ENCODE data around the gene BTF3L4. TPM values are rescaled to one million over a fixed set of nuclear protein-coding genes. Genes with fewer than 3 reads are reported as not detected.
"Not testable (repeated sequence)": the region's sequence is repeated elsewhere in the genome, so short reads cannot be mapped to it uniquely, and the experiment has no call there.

BTF3L4 gene
- total RNA-seq, 1 donor from 2014 or later: 47.1 TPM

DNA sequence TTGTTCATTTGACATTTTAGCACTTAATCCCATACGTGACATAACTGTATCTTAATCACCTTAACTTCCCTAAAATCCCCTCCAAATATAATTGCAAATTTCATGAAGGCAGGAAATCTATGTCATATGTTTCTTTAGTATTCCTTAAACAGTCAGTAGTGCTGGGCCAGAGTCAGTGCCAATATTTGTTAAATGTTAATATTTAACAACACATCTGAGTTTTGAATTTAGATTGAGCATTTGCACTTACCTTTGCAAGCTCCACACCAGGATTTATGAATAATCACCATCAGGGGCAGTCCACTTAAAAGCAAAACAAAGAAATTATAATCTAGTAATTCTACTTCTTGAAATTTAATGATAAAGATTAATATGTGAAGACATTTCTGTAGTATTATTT lies 27.8 kb upstream of the BTF3L4 start:
- no peak overlapping the region for H3K27ac Mint-ChIP-seq (ENCODE audit: unreplicated experiment)
- Histone ChIP-seq H3K4me3 (ENCODE audit: insufficient read depth, low read depth, low read length) (no peak overlapping the region), H3K27ac (ENCODE audit: low read depth, low read length) (no peak overlapping the region), H3K9me3 (ENCODE audit: insufficient read depth, low read depth, low read length) (no peaks in the 10 kb centered on the region), H3K36me3 (ENCODE audit: insufficient read depth, low read length) (peaks cover 9% of the 10 kb centered on the region), H3K27me3 (ENCODE audit: insufficient read depth, low read length) (no peaks in the 10 kb centered on the region), H3K4me2 (ENCODE audit: low read length) (no peak overlapping the region), H3K9ac (ENCODE audit: low read length) (no peak overlapping the region), H3K4me1 (ENCODE audit: insufficient read depth, low read length) (peaks cover 7% of the 10 kb centered on the region), H4K20me1 (ENCODE audit: insufficient read depth, low read length) (peaks cover 23% of the 10 kb centered on the region), H3K79me2 (ENCODE audit: insufficient read depth, low read length) (peaks cover 33% of the 10 kb centered on the region), H2AFZ (ENCODE audit: low read depth, low read length) (no peak overlapping the region)
- no peak for TF ChIP-seq EZH2 (IDR thresholded peaks at IDR 0.05; ENCODE audit: insufficient read depth, low read length)
- TF ChIP-seq, protein P1, sequence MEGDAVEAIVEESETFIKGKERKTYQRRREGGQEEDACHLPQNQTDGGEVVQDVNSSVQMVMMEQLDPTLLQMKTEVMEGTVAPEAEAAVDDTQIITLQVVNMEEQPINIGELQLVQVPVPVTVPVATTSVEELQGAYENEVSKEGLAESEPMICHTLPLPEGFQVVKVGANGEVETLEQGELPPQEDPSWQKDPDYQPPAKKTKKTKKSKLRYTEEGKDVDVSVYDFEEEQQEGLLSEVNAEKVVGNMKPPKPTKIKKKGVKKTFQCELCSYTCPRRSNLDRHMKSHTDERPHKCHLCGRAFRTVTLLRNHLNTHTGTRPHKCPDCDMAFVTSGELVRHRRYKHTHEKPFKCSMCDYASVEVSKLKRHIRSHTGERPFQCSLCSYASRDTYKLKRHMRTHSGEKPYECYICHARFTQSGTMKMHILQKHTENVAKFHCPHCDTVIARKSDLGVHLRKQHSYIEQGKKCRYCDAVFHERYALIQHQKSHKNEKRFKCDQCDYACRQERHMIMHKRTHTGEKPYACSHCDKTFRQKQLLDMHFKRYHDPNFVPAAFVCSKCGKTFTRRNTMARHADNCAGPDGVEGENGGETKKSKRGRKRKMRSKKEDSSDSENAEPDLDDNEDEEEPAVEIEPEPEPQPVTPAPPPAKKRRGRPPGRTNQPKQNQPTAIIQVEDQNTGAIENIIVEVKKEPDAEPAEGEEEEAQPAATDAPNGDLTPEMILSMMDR (IDR thresholded peaks at IDR 0.05; ENCODE audit: insufficient read depth, low read depth, low read length): no peak
- H3K4me1 Mint-ChIP-seq (ENCODE audit: low read depth, unreplicated experiment): peaks cover 12% of the 10 kb centered on the region
- H3K27me3 Mint-ChIP-seq (ENCODE audit: low read depth, unreplicated experiment): no peaks in the 10 kb centered on the region
- FAIRE-seq: no peak
- no peak for DNase-seq (ENCODE audit: low read depth)
- H3K36me3 Mint-ChIP-seq (ENCODE audit: low read depth, unreplicated experiment): peaks cover 12% of the 10 kb centered on the region
- H3K4me3 Mint-ChIP-seq (ENCODE audit: unreplicated experiment): no peak overlapping the region
- H3K9me3 Mint-ChIP-seq (ENCODE audit: unreplicated experiment): no peaks in the 10 kb centered on the region

DNA sequence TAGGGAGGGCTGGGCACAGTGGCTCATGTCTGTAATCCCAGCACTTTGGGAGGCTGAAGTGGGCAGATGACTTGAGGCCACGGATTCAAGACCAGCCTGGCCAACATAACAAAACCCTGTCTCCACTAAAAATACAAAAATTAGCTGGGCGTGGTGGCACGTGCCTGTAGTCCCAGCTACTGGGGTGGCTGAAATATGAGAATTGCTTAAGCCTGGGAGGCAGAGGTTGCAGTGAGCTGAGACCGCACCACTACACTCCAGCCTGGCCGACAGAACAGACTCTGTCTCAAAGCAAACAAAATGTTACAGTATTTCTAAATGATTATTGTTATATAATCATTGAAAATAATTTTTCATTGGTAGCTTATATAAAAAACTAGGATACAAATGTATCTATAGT lies 27.3 kb upstream of the BTF3L4 start:
- H3K4me3 Mint-ChIP-seq (ENCODE audit: unreplicated experiment); H3K36me3 Mint-ChIP-seq (ENCODE audit: low read depth, unreplicated experiment); H3K27ac Mint-ChIP-seq (ENCODE audit: unreplicated experiment); FAIRE-seq; DNase-seq (ENCODE audit: low read depth); H3K27me3 Mint-ChIP-seq (ENCODE audit: low read depth, unreplicated experiment); H3K9ac ChIP-seq (ENCODE audit: low read length); H3K4me3 ChIP-seq (ENCODE audit: insufficient read depth, low read depth, low read length); H3K27me3 ChIP-seq (ENCODE audit: insufficient read depth, low read length); H3K27ac ChIP-seq (ENCODE audit: low read depth, low read length); H3K4me1 ChIP-seq (ENCODE audit: insufficient read depth, low read length); H3K36me3 ChIP-seq (ENCODE audit: insufficient read depth, low read length); H3K9me3 ChIP-seq (ENCODE audit: insufficient read depth, low read depth, low read length); H3K4me2 ChIP-seq (ENCODE audit: low read length); H3K9me3 Mint-ChIP-seq (ENCODE audit: unreplicated experiment); H2AFZ ChIP-seq (ENCODE audit: low read depth, low read length): not testable (repeated sequence)
- Histone ChIP-seq H3K79me2 (ENCODE audit: insufficient read depth, low read length) (peaks cover 36% of the 10 kb centered on the region), H4K20me1 (ENCODE audit: insufficient read depth, low read length) (peaks cover 23% of the 10 kb centered on the region)
- H3K4me1 Mint-ChIP-seq (ENCODE audit: low read depth, unreplicated experiment): peaks cover 14% of the 10 kb centered on the region

DNA sequence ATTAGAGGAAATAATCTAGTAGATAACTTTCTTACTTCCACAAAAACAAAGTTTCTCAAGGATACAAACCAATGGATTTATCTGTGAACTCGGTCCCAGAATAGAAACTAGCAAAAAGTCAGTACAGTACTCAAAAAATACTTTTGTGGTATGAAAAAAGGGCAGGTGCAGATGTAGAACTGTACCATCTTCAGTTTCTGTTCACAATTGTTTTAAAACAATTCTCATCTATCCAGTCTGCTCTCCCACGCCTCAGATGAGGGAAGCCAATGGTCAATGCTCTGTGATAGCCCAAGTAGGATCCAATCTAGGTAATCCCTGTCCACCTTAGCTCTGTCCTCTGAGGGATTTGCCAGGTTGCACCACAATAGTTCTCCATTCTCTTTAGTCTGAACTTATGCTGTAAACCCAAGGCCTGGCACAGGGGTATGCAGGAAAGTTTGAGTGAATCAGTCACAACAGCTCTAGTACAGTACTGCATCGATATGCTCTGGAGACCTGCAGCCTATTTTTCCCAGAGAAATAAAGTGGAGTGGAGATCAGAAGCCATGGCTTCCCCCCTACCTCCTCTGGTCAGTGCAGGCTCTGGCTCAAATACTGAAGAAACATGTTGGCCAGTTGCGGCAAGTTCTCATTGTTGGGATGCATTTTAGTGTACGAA lies 23.8 kb upstream of the BTF3L4 start:
- Histone ChIP-seq H3K27ac (ENCODE audit: low read depth, low read length) (peak overlapping the region; percentile 91), H3K4me1 (ENCODE audit: insufficient read depth, low read length) (peaks cover 7% of the 10 kb centered on the region), H4K20me1 (ENCODE audit: insufficient read depth, low read length) (peaks cover 23% of the 10 kb centered on the region), H3K4me2 (ENCODE audit: low read length) (peak overlapping the region; percentile 91), H2AFZ (ENCODE audit: low read depth, low read length) (peak overlapping the region; percentile 92), H3K36me3 (ENCODE audit: insufficient read depth, low read length) (no peaks in the 10 kb centered on the region), H3K4me3 (ENCODE audit: insufficient read depth, low read depth, low read length) (peak overlapping the region; percentile 82), H3K9ac (ENCODE audit: low read length) (peak overlapping the region; percentile 93), H3K27me3 (ENCODE audit: insufficient read depth, low read length) (no peaks in the 10 kb centered on the region), H3K9me3 (ENCODE audit: insufficient read depth, low read depth, low read length) (no peaks in the 10 kb centered on the region), H3K79me2 (ENCODE audit: insufficient read depth, low read length) (peaks cover 36% of the 10 kb centered on the region)
- H3K27ac Mint-ChIP-seq (ENCODE audit: unreplicated experiment): peak overlapping the region; percentile 86
- H3K4me3 Mint-ChIP-seq (ENCODE audit: unreplicated experiment): peak overlapping the region; percentile 91
- H3K9me3 Mint-ChIP-seq (ENCODE audit: unreplicated experiment): no peaks in the 10 kb centered on the region
- DNase-seq (ENCODE audit: low read depth): no peak
- peaks cover 3% of the 10 kb centered on the region for H3K36me3 Mint-ChIP-seq (ENCODE audit: low read depth, unreplicated experiment)
- no peak for TF ChIP-seq EZH2 (IDR thresholded peaks at IDR 0.05; ENCODE audit: insufficient read depth, low read length)
- TF ChIP-seq, protein P1 (IDR thresholded peaks at IDR 0.05; ENCODE audit: insufficient read depth, low read depth, low read length): no peak
- FAIRE-seq: no peak
- H3K4me1 Mint-ChIP-seq (ENCODE audit: low read depth, unreplicated experiment): peaks cover 17% of the 10 kb centered on the region
- no peaks in the 10 kb centered on the region for H3K27me3 Mint-ChIP-seq (ENCODE audit: low read depth, unreplicated experiment)

Measured in astrocyte (in vitro differentiated cells and primary cell).